Pons (tissue), 1 donor: ENCODE results near the gene GBP7.

Experiments
- DNase-seq: peaks from one replicate; pipeline ENCODE4 v3.0.0-alpha.2; 2016; ENCODE audit warnings: low spot score

Gene GBP7

DNA sequence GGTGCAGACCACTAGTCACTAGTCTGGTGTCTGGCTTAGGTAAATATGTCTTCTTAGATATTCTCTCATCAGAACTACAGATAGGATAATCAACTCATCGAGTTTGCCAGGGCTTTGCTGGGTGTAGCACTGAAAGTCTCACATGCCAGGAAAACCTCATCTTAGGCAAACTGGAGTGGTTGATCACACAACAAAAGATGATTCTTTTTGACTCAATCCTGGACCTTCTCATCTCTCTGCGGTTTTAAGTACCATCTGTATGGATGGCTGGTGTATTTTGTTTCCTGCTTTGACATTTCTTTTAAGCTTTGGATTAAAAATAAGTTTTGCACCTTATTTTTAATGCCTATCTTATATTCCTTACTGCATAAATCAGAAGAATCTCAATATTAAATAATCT lies 61.1 kb downstream of the GBP7 start:
- no peak for DNase-seq

DNA sequence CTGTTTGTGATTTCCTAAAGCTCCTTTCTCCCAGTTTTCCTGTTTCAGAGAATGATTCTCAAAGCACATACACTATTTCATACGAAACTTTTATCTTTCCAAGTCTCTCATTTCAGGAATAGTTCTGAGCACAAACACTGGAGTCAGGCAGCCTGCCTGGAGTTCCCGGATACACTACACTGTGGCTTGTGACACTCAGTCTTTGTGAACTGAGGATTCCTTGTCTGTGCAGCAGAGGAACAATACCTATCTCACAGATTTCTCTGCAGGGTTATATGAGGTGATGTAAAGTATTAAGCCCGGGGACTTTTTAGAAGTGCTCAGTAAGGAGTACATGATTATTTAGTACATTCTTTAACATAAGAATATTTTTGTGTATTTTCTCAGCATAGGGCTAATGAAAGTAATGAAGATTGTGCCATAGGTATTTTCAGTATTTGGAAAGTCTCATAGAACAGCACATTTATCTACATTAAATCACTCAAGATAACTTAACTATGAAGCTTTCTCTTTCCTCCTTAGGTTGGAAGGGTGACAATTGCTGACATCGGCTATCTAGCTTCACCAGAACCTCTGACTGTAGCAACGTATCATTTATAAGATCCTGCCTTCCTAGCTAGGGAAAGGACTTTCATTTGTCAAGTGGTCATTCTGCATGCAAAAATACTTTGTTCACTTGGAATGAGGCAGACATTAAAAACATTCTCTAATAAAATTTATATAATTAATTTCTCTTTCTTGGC lies 62.8 kb downstream of the GBP7 start:
- DNase-seq = peak; percentile 77

DNA sequence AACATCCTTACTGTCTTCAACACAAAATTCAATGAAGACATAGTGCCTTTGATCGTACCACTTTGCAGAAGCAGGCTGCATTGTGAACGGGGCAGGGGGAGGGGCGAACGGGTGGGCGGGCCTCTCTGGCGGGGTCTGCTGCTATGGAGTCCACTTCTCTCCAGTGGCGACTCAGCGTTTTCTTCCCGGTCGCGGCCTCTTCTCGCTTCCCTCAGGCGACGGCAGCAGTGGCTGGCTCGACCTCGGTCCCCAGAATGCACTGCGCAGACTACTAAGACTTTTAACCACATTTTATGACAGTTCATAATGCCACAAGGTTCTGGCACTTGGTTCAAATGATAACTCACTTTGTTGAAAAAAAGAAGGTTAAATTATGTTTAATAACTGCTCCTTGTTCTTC lies 71.1 kb downstream of the GBP7 start:
- no peak for DNase-seq

DNA sequence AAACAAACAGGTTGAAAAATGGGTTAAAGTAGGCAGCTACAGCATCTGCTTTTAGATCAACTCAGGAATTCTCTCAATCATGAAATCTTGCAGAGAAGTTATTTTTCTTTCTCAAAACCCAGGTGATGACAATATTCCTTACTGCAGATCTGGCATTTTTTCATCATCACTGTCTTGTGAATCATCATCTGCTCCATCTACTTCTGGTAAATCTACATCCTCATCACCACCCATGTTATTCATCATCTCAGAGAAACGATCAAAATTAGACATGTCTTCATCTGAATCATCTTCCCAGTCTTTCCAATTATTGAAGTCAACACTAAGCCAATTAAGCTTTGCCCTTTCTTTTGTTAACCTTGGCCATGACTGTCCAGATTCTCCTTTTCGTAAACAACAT lies 71.7 kb downstream of the GBP7 start:
- DNase-seq = no peak

DNA sequence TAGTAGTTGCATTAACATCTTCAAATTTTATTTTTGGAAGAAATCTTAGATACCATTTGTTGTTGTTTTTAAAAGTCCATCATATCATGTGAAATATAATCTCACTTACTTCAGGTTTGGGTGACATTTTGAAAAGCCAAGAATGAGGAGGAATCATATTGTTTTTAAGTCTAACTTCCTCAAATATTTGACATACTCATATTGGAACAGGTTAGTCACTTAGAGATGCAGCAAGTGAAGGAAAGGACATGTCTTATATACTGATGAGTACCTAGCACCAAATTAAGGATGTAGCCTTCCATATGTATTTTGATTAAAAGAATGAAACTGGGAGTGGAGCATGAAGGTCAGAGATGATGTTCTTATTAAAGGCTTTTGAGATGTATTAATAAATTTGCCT lies 73.8 kb downstream of the GBP7 start:
- DNase-seq = no peak

DNA sequence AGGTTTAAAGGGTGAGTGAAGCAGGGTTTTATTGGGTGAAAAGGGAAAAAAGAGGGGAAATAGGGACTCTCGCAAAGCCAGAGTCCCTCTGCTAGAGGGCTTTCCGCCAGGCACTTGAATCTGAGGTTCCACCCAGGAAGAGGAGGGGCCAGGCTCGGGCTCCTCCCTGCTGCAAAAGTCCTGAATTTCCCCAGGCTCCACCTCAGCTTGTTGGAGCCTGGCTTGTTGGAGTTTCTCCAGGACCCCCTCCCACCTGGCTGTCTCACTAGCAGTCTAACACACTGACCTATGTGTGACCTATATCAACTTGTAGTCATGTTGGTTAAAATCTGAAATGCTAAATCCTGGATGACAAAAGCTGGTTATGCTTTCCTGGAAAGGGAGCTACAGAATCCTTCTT lies 75.4 kb downstream of the GBP7 start:
- no peak for DNase-seq

DNA sequence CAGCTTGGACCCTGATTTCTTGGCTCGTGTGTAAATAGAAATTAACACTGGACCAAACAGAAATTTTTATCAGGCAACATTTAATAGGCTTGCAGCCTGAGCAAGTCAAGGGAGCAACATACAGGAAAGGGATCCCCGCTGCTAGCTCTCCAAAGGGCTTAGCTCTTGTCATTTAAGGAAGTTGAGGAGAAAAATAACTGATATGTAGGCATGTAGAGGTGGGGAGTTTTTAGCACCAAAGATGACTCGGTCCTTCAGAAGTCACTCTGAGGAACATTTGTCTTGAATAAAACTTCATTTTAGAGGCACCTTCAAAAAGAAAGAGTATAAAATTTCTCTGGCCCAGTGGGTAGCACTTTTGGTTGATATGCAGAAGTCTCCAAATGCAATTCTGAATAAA lies 76.9 kb downstream of the GBP7 start:
- DNase-seq = no peak

DNA sequence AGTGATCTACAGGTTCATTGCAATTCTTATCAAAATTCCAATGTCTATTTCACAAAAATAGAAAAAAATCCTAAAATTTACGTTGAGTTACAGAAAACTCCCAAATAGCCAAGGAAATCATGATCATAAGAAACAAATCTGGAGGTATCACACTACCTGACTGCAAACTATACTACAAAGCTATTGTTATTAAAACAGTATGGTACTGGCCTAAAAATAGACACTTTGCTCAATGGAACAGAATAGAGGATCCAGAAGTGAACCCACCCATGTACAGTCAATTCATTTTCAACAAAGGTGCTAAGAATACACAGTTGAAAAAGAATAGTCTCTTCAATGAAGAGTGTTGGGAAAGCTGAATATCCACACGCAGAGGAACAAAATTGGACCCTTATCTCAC lies 80.1 kb downstream of the GBP7 start:
- DNase-seq = no peak

DNA sequence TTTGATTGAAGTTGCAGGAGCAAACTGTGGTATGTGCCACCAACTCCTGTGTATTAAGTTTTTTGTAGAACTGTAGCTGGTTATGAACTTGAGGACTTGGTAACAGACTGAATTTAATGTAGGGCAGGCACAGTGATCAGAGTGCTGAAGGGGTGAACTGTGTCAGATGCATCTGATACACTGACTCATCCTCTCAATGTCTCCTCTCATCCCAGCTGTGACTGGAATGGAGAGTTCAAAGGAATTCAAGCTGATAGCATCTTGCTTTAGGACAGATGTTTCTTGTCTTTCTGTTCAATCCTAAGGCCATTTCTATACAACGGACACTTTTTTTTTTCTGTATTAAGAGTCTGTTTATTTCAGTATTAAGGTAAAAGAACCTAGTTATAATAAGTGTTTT lies 85.8 kb downstream of the GBP7 start:
- DNase-seq = no peak

DNA sequence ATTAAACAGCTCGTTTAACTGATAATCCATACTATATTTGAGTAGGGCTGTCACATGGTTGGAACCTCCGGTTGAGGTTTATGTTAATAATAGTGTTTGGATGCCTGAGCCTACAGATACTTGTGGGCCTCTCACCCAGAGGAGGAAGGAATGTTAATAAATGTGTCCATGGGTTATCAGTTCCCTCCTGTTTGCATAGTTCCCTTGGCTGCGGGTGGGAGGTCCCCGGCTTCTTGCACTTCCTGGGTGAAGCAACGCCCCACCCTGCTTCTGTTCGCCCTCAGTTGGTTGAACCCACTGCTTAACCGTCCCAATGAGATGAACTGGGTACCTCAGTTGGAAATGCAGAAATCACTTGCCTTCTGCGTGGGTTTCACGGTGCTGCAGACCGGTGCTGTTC lies 87.2 kb downstream of the GBP7 start:
- no peak for DNase-seq

DNA sequence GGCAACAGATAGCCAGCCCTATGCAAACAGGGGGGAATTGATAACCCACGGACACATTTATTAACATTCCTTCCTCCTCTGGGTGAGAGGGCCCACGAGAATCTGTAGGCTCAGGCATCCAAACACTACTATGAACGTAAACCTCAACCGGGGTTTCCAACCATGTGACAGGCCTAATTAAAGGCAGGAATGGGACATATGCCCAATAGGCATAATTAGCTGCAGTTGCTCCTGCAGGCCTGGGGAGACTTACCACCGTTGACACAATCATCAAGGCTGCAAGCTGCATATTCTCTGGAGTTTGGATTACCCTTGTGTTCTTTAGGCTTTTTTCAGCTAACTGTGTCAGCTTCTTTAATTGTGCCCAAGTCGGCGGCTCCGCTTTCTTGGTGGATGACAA lies 88.6 kb downstream of the GBP7 start:
- no peak for DNase-seq

DNA sequence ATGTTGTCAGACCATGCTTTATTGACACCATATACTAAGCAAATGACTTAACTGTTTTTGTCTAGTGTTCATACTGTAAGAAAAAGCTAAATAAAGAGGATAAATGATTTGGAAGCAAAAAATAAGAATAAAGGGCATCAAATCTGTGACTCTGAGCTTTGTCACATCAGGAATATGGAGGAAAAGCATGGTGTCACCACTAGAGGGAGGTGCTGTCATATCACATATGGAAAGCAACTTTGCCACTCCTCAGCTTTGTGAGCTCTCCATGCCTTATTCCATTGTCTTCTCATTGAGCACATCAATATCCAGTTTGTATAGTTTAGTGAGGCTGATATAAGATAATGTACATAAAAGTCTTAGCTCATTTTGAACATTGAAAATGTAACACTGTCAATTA lies 90.0 kb downstream of the GBP7 start:
- peak; percentile 88 for DNase-seq
